Neural cell (in vitro differentiated cells): ENCODE data around the gene MIA2. TPM values are rescaled to one million over a fixed set of nuclear protein-coding genes. Genes with fewer than 3 reads are reported as not detected.
"Not testable (repeated sequence)": the region's sequence is repeated elsewhere in the genome, so short reads cannot be mapped to it uniquely, and the experiment has no call there.

Experiments used
- H2AFZ ChIP-seq: fragments of 200-600, 300-800 bp; sonication (generic), shearing (Covaris generic); 2 replicates; pipeline ENCODE4 v1.6.0; 2014; ENCODE audit warnings: low read depth, mild to moderate bottlenecking, antibody characterized with exemption, low read length, moderate library complexity
- H3F3A ChIP-seq: fragments of 200-600 bp; shearing (Covaris generic); 2 replicates; pipeline ENCODE4 v1.6.1; 2016; ENCODE audit warnings: mild to moderate bottlenecking, moderate library complexity, mixed read lengths, antibody characterized with exemption, low read length; ENCODE audit not compliant: insufficient read depth, poor library complexity, severe bottlenecking
- H3K27ac ChIP-seq: fragments of 200-600, 300-800 bp; sonication (generic), shearing (Covaris generic); 2 replicates; pipeline ENCODE4 v1.5.1; 2014; ENCODE audit warnings: mild to moderate bottlenecking, low read length, moderate library complexity
- H3K27me3 ChIP-seq: fragments of 300-800, 200-600 bp; sonication (generic), shearing (Covaris generic); 2 replicates; pipeline ENCODE4 v1.6.0; 2014; ENCODE audit warnings: mild to moderate bottlenecking, low read depth, low read length, moderate library complexity; ENCODE audit not compliant: insufficient read depth
- H3K36me3 ChIP-seq: fragments of 300-800, 200-600 bp; sonication (generic), shearing (Covaris generic); 2 replicates; pipeline ENCODE4 v1.5.1; 2014; ENCODE audit warnings: mild to moderate bottlenecking, antibody characterized with exemption, low read length, moderate library complexity; ENCODE audit not compliant: insufficient read depth
- H3K4me2 ChIP-seq: fragments of 300-800, 200-600 bp; sonication (generic), shearing (Covaris generic); 2 replicates; pipeline ENCODE4 v1.6.0; 2014; ENCODE audit warnings: mild to moderate bottlenecking, low read length
- H3K4me3 ChIP-seq: fragments of 300-800, 200-600 bp; sonication (generic), shearing (Covaris generic); 2 replicates; pipeline ENCODE4 v1.5.1; 2014; ENCODE audit warnings: mild to moderate bottlenecking, low read length, moderate library complexity
- H3K79me2 ChIP-seq: fragments of 200-600 bp; shearing (Covaris generic); replicated peaks from 2 replicates; pipeline ENCODE4 v1.6.0; 2014; ENCODE audit warnings: mild to moderate bottlenecking, low read length, moderate library complexity; ENCODE audit not compliant: insufficient read depth
- H3K9ac ChIP-seq: fragments of 300-800, 200-600 bp; sonication (generic), shearing (Covaris generic); 2 replicates; pipeline ENCODE4 v1.6.1; 2016; ENCODE audit warnings: mild to moderate bottlenecking, low read length, mixed read lengths
- H3K9me2 ChIP-seq: fragments of 200-600 bp; shearing (Covaris generic); 2 replicates; pipeline ENCODE4 v1.6.1; 2016; ENCODE audit warnings: mild to moderate bottlenecking, low read length, mixed read lengths; ENCODE audit not compliant: insufficient read depth
- H3K9me3 ChIP-seq: fragments of 200-600, 300-800 bp; sonication (generic), shearing (Covaris generic); 2 replicates; pipeline ENCODE4 v1.6.1; 2016; ENCODE audit warnings: mild to moderate bottlenecking, mixed run types, low read length, moderate library complexity, mixed read lengths
- H4K20me1 ChIP-seq: fragments of 200-600 bp; shearing (Covaris generic); 2 replicates; pipeline ENCODE4 v1.6.1; 2016; ENCODE audit warnings: mild to moderate bottlenecking, mixed run types; ENCODE audit not compliant: insufficient read depth
- EP300 ChIP-seq: fragments of 450-650 bp; conservative IDR thresholded peaks from 2 replicates; pipeline ENCODE4 v1.6.1; 2014; ENCODE audit warnings: antibody characterized with exemption, mild to moderate bottlenecking, moderate library complexity; ENCODE audit not compliant: poor library complexity, severe bottlenecking
- EZH2 ChIP-seq: fragments of 200-600, 300-800 bp; shearing (Covaris generic), sonication (generic); IDR thresholded peaks from 2 replicates; pipeline ENCODE4 v1.6.1; 2014; ENCODE audit warnings: antibody characterized with exemption, low read length, borderline replicate concordance, mild to moderate bottlenecking; ENCODE audit not compliant: insufficient read depth, poor library complexity, severe bottlenecking
- MXI1 ChIP-seq: fragments of 450-650 bp; conservative IDR thresholded peaks from 2 replicates; pipeline ENCODE4 v1.6.1; 2014; ENCODE audit warnings: antibody characterized with exemption, mild to moderate bottlenecking; ENCODE audit not compliant: poor library complexity, severe bottlenecking
- POLR2AphosphoS5 ChIP-seq: IDR thresholded peaks from 2 replicates; pipeline ENCODE4 v1.6.1; 2012
- RAD21 ChIP-seq: fragments of 450-650 bp; conservative IDR thresholded peaks from 2 replicates; pipeline ENCODE4 v1.6.1; 2014; ENCODE audit warnings: antibody characterized with exemption, mild to moderate bottlenecking, moderate library complexity
- REST ChIP-seq: IDR thresholded peaks from 2 replicates; pipeline ENCODE4 v1.6.1; 2012; ENCODE audit warnings: borderline replicate concordance
- SMC3 ChIP-seq: fragments of 450-650 bp; conservative IDR thresholded peaks from 2 replicates; pipeline ENCODE4 v1.6.1; 2014; ENCODE audit warnings: antibody characterized with exemption, mild to moderate bottlenecking, moderate library complexity; ENCODE audit not compliant: poor library complexity
- TAF1 ChIP-seq: IDR thresholded peaks from 2 replicates; pipeline ENCODE4 v1.6.1; 2012; ENCODE audit warnings: low read depth
- polyA plus RNA-seq: library from polyadenylated mRNA; depleted of rRNA; stranded (reverse); fragments of >200 nt; gene quantifications from 2 replicates; pipeline ENCODE4 v1.2.3, GENCODE V29; 2014
- TF ChIP-seq, protein P1 (sequence below): fragments of 450-650 bp; IDR thresholded peaks from 2 replicates; pipeline ENCODE4 v1.5.1; 2014; ENCODE audit warnings: antibody characterized with exemption, mild to moderate bottlenecking, moderate library complexity; ENCODE audit not compliant: poor library complexity, severe bottlenecking

MIA2 gene
- polyA plus RNA-seq, 1 donor from 2014 or later: 17.7 TPM

- Histone ChIP-seq H3K27ac (no peak overlapping the region), H3K4me3 (no peak overlapping the region), H3K79me2 (no peaks in the 10 kb centered on the region), H3K36me3 (no peaks in the 10 kb centered on the region), H3K4me2 (no peak overlapping the region), H3K27me3 (no peaks in the 10 kb centered on the region), H3K9me2 (no peaks in the 10 kb centered on the region), H3K9me3 (no peaks in the 10 kb centered on the region), H3F3A (no peaks in the 10 kb centered on the region), H2AFZ (no peak overlapping the region), H3K9ac (no peak overlapping the region), H4K20me1 (no peaks in the 10 kb centered on the region)
- no peak for TF ChIP-seq EP300
- no peak for TF ChIP-seq POLR2AphosphoS5
- TF ChIP-seq MXI1: no peak
- no peak for TF ChIP-seq TAF1
- no peak for TF ChIP-seq SMC3
- TF ChIP-seq EZH2: no peak
- TF ChIP-seq RAD21: no peak
- TF ChIP-seq, protein P1, sequence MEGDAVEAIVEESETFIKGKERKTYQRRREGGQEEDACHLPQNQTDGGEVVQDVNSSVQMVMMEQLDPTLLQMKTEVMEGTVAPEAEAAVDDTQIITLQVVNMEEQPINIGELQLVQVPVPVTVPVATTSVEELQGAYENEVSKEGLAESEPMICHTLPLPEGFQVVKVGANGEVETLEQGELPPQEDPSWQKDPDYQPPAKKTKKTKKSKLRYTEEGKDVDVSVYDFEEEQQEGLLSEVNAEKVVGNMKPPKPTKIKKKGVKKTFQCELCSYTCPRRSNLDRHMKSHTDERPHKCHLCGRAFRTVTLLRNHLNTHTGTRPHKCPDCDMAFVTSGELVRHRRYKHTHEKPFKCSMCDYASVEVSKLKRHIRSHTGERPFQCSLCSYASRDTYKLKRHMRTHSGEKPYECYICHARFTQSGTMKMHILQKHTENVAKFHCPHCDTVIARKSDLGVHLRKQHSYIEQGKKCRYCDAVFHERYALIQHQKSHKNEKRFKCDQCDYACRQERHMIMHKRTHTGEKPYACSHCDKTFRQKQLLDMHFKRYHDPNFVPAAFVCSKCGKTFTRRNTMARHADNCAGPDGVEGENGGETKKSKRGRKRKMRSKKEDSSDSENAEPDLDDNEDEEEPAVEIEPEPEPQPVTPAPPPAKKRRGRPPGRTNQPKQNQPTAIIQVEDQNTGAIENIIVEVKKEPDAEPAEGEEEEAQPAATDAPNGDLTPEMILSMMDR: no peak
- no peak for TF ChIP-seq REST
Observed at GRCh38 chr14:39219075-39219499, 14.6 kb upstream of the MIA2 start.

DNA sequence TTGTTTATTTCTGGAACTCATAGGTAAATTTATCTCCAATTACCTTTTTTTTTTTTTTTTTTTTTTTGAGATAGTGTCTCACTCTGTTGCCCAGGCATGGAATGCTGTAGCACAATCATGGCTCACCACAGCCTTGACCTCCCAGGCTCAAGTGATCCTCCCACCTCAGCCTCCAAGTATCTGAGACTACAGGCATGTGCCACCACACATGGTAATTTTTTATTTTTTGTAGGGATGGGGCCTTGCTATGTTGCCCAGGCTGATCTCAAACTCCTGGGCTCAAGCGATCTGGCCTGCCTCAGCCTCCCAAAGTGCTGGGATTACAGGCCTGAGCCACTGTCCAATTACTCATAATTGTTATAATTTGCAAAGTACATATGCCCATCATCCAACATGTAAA lies 13.2 kb upstream of the MIA2 start:
- H3K36me3 ChIP-seq, H4K20me1 ChIP-seq, H3K27me3 ChIP-seq, H3K9ac ChIP-seq, H3K27ac ChIP-seq, H3F3A ChIP-seq, H3K79me2 ChIP-seq, H2AFZ ChIP-seq, H3K4me3 ChIP-seq, H3K9me2 ChIP-seq, H3K9me3 ChIP-seq, H3K4me2 ChIP-seq: not testable (repeated sequence)

DNA sequence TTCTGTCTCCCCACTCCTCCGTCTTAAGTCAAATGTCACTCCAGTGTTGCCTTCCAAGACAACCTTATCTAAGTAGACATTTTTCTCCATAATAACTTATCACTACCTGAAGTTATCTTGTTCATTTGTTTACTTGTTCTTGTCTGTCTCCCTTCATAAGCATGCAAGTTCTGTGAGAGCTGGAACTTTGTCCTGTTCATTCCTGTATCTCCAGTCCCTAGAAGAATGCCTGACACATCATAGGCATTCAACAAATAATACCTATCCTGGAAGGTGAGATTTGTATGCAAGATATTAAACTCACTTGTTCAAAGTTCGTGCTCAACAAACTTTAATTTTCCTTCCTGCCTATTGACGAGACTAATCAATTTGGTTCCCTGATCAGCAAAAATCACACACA lies 5.7 kb upstream of the MIA2 start:
- TF ChIP-seq RAD21 (no peak), POLR2AphosphoS5 (no peak), REST (no peak), SMC3 (no peak), EZH2 (no peak), TAF1 (no peak), MXI1 (no peak), EP300 (no peak)
- TF ChIP-seq, protein P1: no peak
- Histone ChIP-seq H2AFZ (no peak overlapping the region), H3K27me3 (no peaks in the 10 kb centered on the region), H3K27ac (no peak overlapping the region), H3K9me2 (no peaks in the 10 kb centered on the region), H3K9me3 (no peaks in the 10 kb centered on the region), H3K4me2 (no peak overlapping the region), H3K79me2 (no peaks in the 10 kb centered on the region), H3K9ac (no peak overlapping the region), H3K36me3 (no peaks in the 10 kb centered on the region), H3F3A (no peaks in the 10 kb centered on the region), H3K4me3 (no peak overlapping the region), H4K20me1 (no peaks in the 10 kb centered on the region)
